Measurements from ENCODE around the gene PPP1R1C. TPM values are rescaled to one million over a fixed set of nuclear protein-coding genes. Genes with fewer than 3 reads are reported as not detected.

The PPP1R1C gene
- polyA plus RNA-seq (2013, experiment 1 of 2), result 4.6 TPM
- polyA plus RNA-seq (2013, experiment 2 of 2), result 4.2 TPM

GRCh38 chr2:181985632-181986205 is at the start of gene PPP1R1C:
Gene PPP1R1C, plus strand, starts transcription at chr2:181985853. Its CDS starts 258 bp downstream, at chr2:181986111.
- no peaks in the 10 kb centered on the region for H3K9me3 ChIP-seq (ENCODE audit: insufficient read depth, low read depth, low read length)
- no peaks in the 10 kb centered on the region for H3K36me3 ChIP-seq (ENCODE audit: insufficient read depth, low read length)
- H3K4me1 ChIP-seq (ENCODE audit: insufficient read depth, low read length), result no peaks in the 10 kb centered on the region
- no peak within 1 kb of the TSS for H3K27ac ChIP-seq (ENCODE audit: low read depth, low read length)
- no peaks in the 10 kb centered on the region for H3K27me3 ChIP-seq (ENCODE audit: insufficient read depth, low read length)
- 92% methylated on average over 8 of the region's 8 CpGs for WGBS
- H3K4me3 ChIP-seq (ENCODE audit: low read length), result no peak within 1 kb of the TSS
- no peak within 1 kb of the TSS for H3K9ac ChIP-seq (ENCODE audit: low read depth, low read length)

- H3K9ac ChIP-seq (ENCODE audit: low read depth, low read length), result no peak overlapping the region
- H3K9me3 ChIP-seq (ENCODE audit: insufficient read depth, low read depth, low read length), result no peaks in the 10 kb centered on the region
- H3K27me3 ChIP-seq (ENCODE audit: insufficient read depth, low read length), result no peaks in the 10 kb centered on the region
- no peak overlapping the region for H3K27ac ChIP-seq (ENCODE audit: low read depth, low read length)
- no peaks in the 10 kb centered on the region for H3K36me3 ChIP-seq (ENCODE audit: insufficient read depth, low read length)
- H3K4me3 ChIP-seq (ENCODE audit: low read length), result no peak overlapping the region
- H3K4me1 ChIP-seq (ENCODE audit: insufficient read depth, low read length), result no peaks in the 10 kb centered on the region
- WGBS, result 68% methylated on average over 2 of the region's 2 CpGs
Observed at GRCh38 chr2:181937473-181937872, 48.2 kb upstream of the PPP1R1C start.

GRCh38 chr2:181943411-181944124 is 42.1 kb upstream of the PPP1R1C start:
- Histone ChIP-seq H3K36me3 (ENCODE audit: insufficient read depth, low read length) (no peaks in the 10 kb centered on the region), H3K9me3 (ENCODE audit: insufficient read depth, low read depth, low read length) (no peaks in the 10 kb centered on the region), H3K4me1 (ENCODE audit: insufficient read depth, low read length) (peaks cover 11% of the 10 kb centered on the region; the same call in 1 of the 2 replicates), H3K4me3 (ENCODE audit: low read length) (no peak overlapping the region), H3K27me3 (ENCODE audit: insufficient read depth, low read length) (no peaks in the 10 kb centered on the region), H3K27ac (ENCODE audit: low read depth, low read length) (no peak overlapping the region), H3K9ac (ENCODE audit: low read depth, low read length) (no peak overlapping the region)
- WGBS, result no CpG with 5 or more reads among the region's 2 CpGs

GRCh38 chr2:181944164-181944913 is 41.3 kb upstream of the PPP1R1C start:
- no peak overlapping the region for H3K27ac ChIP-seq (ENCODE audit: low read depth, low read length)
- no peaks in the 10 kb centered on the region for H3K9me3 ChIP-seq (ENCODE audit: insufficient read depth, low read depth, low read length)
- H3K4me3 ChIP-seq (ENCODE audit: low read length), result no peak overlapping the region
- H3K36me3 ChIP-seq (ENCODE audit: insufficient read depth, low read length), result no peaks in the 10 kb centered on the region
- no peaks in the 10 kb centered on the region for H3K27me3 ChIP-seq (ENCODE audit: insufficient read depth, low read length)
- no peak overlapping the region for H3K9ac ChIP-seq (ENCODE audit: low read depth, low read length)
- peaks cover 11% of the 10 kb centered on the region; the same call in 1 of the 2 replicates for H3K4me1 ChIP-seq (ENCODE audit: insufficient read depth, low read length)
- 100% methylated on average over 4 of the region's 5 CpGs for whole genome bisulfite sequencing

GRCh38 chr2:181944914-181945291 is 40.8 kb upstream of the PPP1R1C start:
- WGBS, result 96% methylated on average over 8 of the region's 8 CpGs
- H3K4me1 ChIP-seq (ENCODE audit: insufficient read depth, low read length), result peaks cover 11% of the 10 kb centered on the region; the same call in 1 of the 2 replicates
- no peak overlapping the region for H3K9ac ChIP-seq (ENCODE audit: low read depth, low read length)
- H3K9me3 ChIP-seq (ENCODE audit: insufficient read depth, low read depth, low read length), result no peaks in the 10 kb centered on the region
- no peak overlapping the region for H3K27ac ChIP-seq (ENCODE audit: low read depth, low read length)
- no peaks in the 10 kb centered on the region for H3K27me3 ChIP-seq (ENCODE audit: insufficient read depth, low read length)
- H3K36me3 ChIP-seq (ENCODE audit: insufficient read depth, low read length), result no peaks in the 10 kb centered on the region
- no peak overlapping the region for H3K4me3 ChIP-seq (ENCODE audit: low read length)

- no peaks in the 10 kb centered on the region for H3K36me3 ChIP-seq (ENCODE audit: insufficient read depth, low read length)
- no peak overlapping the region for H3K9ac ChIP-seq (ENCODE audit: low read depth, low read length)
- no peaks in the 10 kb centered on the region for H3K9me3 ChIP-seq (ENCODE audit: insufficient read depth, low read depth, low read length)
- H3K4me3 ChIP-seq (ENCODE audit: low read length), result no peak overlapping the region
- no peaks in the 10 kb centered on the region for H3K27me3 ChIP-seq (ENCODE audit: insufficient read depth, low read length)
- H3K27ac ChIP-seq (ENCODE audit: low read depth, low read length), result no peak overlapping the region
- WGBS, result 88% methylated on average over 1 of the region's 1 CpG
- H3K4me1 ChIP-seq (ENCODE audit: insufficient read depth, low read length), result peaks cover 11% of the 10 kb centered on the region; the same call in 1 of the 2 replicates
Observed at GRCh38 chr2:181946444-181947127, 39.1 kb upstream of the PPP1R1C start.

GRCh38 chr2:181947273-181947672 is 38.4 kb upstream of the PPP1R1C start:
- Histone ChIP-seq H3K4me3 (ENCODE audit: low read length) (no peak overlapping the region), H3K9ac (ENCODE audit: low read depth, low read length) (no peak overlapping the region), H3K27me3 (ENCODE audit: insufficient read depth, low read length) (no peaks in the 10 kb centered on the region), H3K9me3 (ENCODE audit: insufficient read depth, low read depth, low read length) (no peaks in the 10 kb centered on the region), H3K36me3 (ENCODE audit: insufficient read depth, low read length) (no peaks in the 10 kb centered on the region), H3K27ac (ENCODE audit: low read depth, low read length) (no peak overlapping the region), H3K4me1 (ENCODE audit: insufficient read depth, low read length) (peaks cover 11% of the 10 kb centered on the region; the same call in 1 of the 2 replicates)

GRCh38 chr2:181948227-181948626 is 37.4 kb upstream of the PPP1R1C start:
- peaks cover 11% of the 10 kb centered on the region; the same call in 1 of the 2 replicates for H3K4me1 ChIP-seq (ENCODE audit: insufficient read depth, low read length)
- no peaks in the 10 kb centered on the region for H3K27me3 ChIP-seq (ENCODE audit: insufficient read depth, low read length)
- H3K4me3 ChIP-seq (ENCODE audit: low read length), result no peak overlapping the region
- no peak overlapping the region for H3K9ac ChIP-seq (ENCODE audit: low read depth, low read length)
- no peaks in the 10 kb centered on the region for H3K36me3 ChIP-seq (ENCODE audit: insufficient read depth, low read length)
- 100% methylated on average over 1 of the region's 2 CpGs for WGBS
- H3K27ac ChIP-seq (ENCODE audit: low read depth, low read length), result no peak overlapping the region
- H3K9me3 ChIP-seq (ENCODE audit: insufficient read depth, low read depth, low read length), result no peaks in the 10 kb centered on the region

- Histone ChIP-seq H3K9me3 (ENCODE audit: insufficient read depth, low read depth, low read length) (no peaks in the 10 kb centered on the region), H3K27me3 (ENCODE audit: insufficient read depth, low read length) (no peaks in the 10 kb centered on the region), H3K27ac (ENCODE audit: low read depth, low read length) (no peak overlapping the region), H3K4me3 (ENCODE audit: low read length) (no peak overlapping the region), H3K4me1 (ENCODE audit: insufficient read depth, low read length) (peaks cover 15% of the 10 kb centered on the region; the same call in 1 of the 2 replicates), H3K36me3 (ENCODE audit: insufficient read depth, low read length) (no peaks in the 10 kb centered on the region), H3K9ac (ENCODE audit: low read depth, low read length) (no peak overlapping the region)
Observed at GRCh38 chr2:181949047-181949446, 36.6 kb upstream of the PPP1R1C start.

- Histone ChIP-seq H3K9me3 (ENCODE audit: insufficient read depth, low read depth, low read length) (no peaks in the 10 kb centered on the region), H3K4me1 (ENCODE audit: insufficient read depth, low read length) (peaks cover 4% of the 10 kb centered on the region; the same call in 1 of the 2 replicates), H3K27ac (ENCODE audit: low read depth, low read length) (no peak overlapping the region), H3K9ac (ENCODE audit: low read depth, low read length) (no peak overlapping the region), H3K27me3 (ENCODE audit: insufficient read depth, low read length) (no peaks in the 10 kb centered on the region), H3K4me3 (ENCODE audit: low read length) (no peak overlapping the region), H3K36me3 (ENCODE audit: insufficient read depth, low read length) (no peaks in the 10 kb centered on the region)
- 100% methylated on average over 1 of the region's 1 CpG for WGBS
Observed at GRCh38 chr2:181952404-181953226, 33.0 kb upstream of the PPP1R1C start.
